ENCODE results near the gene SPC24. TPM values are rescaled to one million over a fixed set of nuclear protein-coding genes. Genes with fewer than 3 reads are reported as not detected.
"Not testable (repeated sequence)": the region's sequence is repeated elsewhere in the genome, so short reads cannot be mapped to it uniquely, and the experiment has no call there.

The SPC24 gene
- total RNA-seq, 4 donors from 2014 or later, result 2.6 to 47.4 TPM; not detected in 2

DNA sequence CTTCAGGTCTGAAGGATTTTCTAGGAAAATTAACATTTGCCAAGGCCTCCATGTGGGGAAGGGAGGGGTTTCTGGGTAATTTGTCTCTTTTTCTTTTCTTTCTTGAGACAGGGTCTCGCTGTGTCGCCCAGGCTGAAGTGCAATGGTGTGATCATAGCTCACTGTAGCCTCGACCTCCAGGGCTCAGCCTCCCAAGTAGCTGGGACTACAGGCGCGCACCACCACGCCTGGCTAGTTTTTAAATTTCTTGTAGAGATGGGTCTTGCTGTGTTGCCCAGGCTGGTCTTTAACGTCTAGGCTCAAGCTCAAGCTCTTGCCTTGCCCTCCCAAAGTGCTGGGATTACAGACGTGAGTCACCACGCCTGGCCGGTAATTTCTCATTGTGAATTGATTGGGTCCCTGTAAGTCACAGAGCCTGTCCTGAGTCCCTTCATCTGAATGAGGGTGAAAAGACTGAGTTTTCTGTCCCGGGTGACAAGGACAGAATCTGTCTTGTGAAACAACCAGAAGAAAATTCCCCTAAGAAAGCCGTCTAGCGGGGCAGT, 10.0 kb upstream of the SPC24 start:
- in situ Hi-C loops (cut with MboI; ENCODE audit: low pct_ligation_motif_present in 1 of 4, low pct_unique_long_range_greater_than_20kb in 1 of 4, low sequenced_read_pairs in 3 of 4), result no loop called here
- 68 to 72% methylated on average over 3 to 13 of the region's 13 CpGs for WGBS, 2 donors (ENCODE audit: low coverage in 1 of 2)
- no peaks in the 10 kb centered on the region for H3K9me3 ChIP-seq
- H3K4me3 ChIP-seq, result no peak overlapping the region
- peak overlapping the region; percentile 87 to 96 (median 91) for H3K27ac ChIP-seq
- intact Hi-C loops (cut with DNase I; ENCODE audit: low total_unique reads), result loop anchor here (5.0 kb wide), 1 partner anchor 1387 kb away; the partner anchor contains the start of gene ZNF564
- peaks cover 0 to 10% (median 4%) of the 10 kb centered on the region in 4 donors for H3K36me3 ChIP-seq
- no peak for DNase-seq
- no peaks in the 10 kb centered on the region for H3K27me3 ChIP-seq
- TF ChIP-seq, protein P1, sequence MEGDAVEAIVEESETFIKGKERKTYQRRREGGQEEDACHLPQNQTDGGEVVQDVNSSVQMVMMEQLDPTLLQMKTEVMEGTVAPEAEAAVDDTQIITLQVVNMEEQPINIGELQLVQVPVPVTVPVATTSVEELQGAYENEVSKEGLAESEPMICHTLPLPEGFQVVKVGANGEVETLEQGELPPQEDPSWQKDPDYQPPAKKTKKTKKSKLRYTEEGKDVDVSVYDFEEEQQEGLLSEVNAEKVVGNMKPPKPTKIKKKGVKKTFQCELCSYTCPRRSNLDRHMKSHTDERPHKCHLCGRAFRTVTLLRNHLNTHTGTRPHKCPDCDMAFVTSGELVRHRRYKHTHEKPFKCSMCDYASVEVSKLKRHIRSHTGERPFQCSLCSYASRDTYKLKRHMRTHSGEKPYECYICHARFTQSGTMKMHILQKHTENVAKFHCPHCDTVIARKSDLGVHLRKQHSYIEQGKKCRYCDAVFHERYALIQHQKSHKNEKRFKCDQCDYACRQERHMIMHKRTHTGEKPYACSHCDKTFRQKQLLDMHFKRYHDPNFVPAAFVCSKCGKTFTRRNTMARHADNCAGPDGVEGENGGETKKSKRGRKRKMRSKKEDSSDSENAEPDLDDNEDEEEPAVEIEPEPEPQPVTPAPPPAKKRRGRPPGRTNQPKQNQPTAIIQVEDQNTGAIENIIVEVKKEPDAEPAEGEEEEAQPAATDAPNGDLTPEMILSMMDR (IDR thresholded peaks at IDR 0.05), result no peak
- no peak for TF ChIP-seq POLR2AphosphoS5 (IDR thresholded peaks at IDR 0.05)
- no peak for TF ChIP-seq POLR2A (IDR thresholded peaks at IDR 0.05)
- TF ChIP-seq EP300 (IDR thresholded peaks at IDR 0.05; ENCODE audit: low read depth), result no peak
- peaks cover 25 to 36% (median 27%) of the 10 kb centered on the region in 4 donors for H3K4me1 ChIP-seq

DNA sequence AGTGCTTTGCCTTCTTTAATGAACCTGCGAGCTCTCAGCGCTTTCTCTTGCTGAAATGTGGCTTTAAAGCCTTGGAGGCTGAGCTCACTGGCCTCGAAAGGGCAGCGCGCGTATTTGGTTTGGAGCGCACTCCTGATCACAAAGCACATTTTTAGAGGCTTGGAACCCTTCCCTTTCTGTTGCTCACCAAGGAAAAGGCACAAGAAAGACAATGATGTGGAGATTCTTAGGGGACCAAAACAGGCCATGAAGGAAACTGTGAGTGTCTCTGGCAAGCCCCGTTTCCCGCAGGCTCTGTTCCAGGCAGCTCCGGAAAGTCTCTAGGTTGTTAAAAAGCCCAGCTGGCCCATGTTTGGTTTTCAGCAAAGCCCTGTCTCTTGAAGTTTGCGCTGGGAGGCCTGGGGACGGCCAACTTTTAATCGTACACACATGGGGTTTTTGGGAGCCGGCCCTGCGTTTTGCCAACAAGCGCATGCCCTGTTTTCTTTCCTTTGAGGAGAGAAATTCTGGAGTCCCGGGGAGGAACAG, 9.4 kb upstream of the SPC24 start:
- in situ Hi-C loops (cut with MboI; ENCODE audit: low pct_ligation_motif_present in 1 of 4, low pct_unique_long_range_greater_than_20kb in 1 of 4, low sequenced_read_pairs in 3 of 4) (no loop called here), intact Hi-C loops (cut with DNase I; ENCODE audit: low total_unique reads) (loop anchor here (5.0 kb wide), 1 partner anchor 1387 kb away; the partner anchor contains the start of gene ZNF564)
- DNase-seq, result peak; percentile 70
- H3K27ac ChIP-seq, result peak overlapping the region; percentile 87 to 96 (median 91)
- H3K9me3 ChIP-seq, result no peaks in the 10 kb centered on the region
- H3K36me3 ChIP-seq, result peaks cover 0 to 5% (median 4%) of the 10 kb centered on the region in 4 donors
- peak in 2 of 3 donors; percentile 60 to 78 for TF ChIP-seq POLR2AphosphoS5 (IDR thresholded peaks at IDR 0.05)
- TF ChIP-seq POLR2A (IDR thresholded peaks at IDR 0.05), result no peak
- H3K4me3 ChIP-seq, result no peak overlapping the region
- no peaks in the 10 kb centered on the region for H3K27me3 ChIP-seq
- WGBS, 2 donors (ENCODE audit: low coverage in 1 of 2), result 48 to 76% methylated on average over 5 to 17 of the region's 17 CpGs
- peaks cover 25 to 41% (median 26%) of the 10 kb centered on the region in 4 donors for H3K4me1 ChIP-seq

DNA sequence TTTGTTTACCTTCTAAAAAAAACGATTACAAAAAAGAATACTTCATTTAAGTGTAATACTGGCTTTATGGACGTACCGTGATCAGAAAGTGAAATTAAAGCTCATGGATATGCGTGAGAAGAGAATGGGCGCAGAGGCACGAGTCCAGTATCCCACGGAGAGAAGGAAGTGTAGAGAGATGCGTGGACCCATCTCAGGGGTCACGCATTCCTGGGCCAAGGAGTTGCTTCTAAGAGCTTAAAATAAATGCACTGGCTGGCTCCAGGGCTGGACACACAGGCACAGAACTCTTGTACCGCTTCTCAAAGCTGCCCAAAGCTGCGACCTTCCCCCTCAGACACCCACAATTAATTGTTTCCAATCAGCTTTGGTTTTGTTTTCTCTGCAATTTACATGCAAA, 8.7 kb upstream of the SPC24 start:
- peak overlapping the region; percentile 87 to 96 (median 91) for H3K27ac ChIP-seq
- no peak overlapping the region for H3K4me3 ChIP-seq
- in situ Hi-C loops (cut with MboI; ENCODE audit: low pct_ligation_motif_present in 1 of 4, low pct_unique_long_range_greater_than_20kb in 1 of 4, low sequenced_read_pairs in 3 of 4), result no loop called here
- H3K4me1 ChIP-seq, result peaks cover 23 to 47% (median 26%) of the 10 kb centered on the region in 4 donors
- H3K9me3 ChIP-seq, result no peaks in the 10 kb centered on the region
- intact Hi-C loops (cut with DNase I; ENCODE audit: low total_unique reads), result no loop called here
- no peaks in the 10 kb centered on the region for H3K27me3 ChIP-seq
- no peak for DNase-seq
- 71 to 79% methylated on average over 9 to 11 of the region's 11 CpGs for WGBS, 2 donors (ENCODE audit: low coverage in 1 of 2)
- TF ChIP-seq EP300 (IDR thresholded peaks at IDR 0.05; ENCODE audit: low read depth) (no peak), POLR2AphosphoS5 (IDR thresholded peaks at IDR 0.05) (no peak), POLR2A (IDR thresholded peaks at IDR 0.05) (no peak)
- TF ChIP-seq, protein P1 (IDR thresholded peaks at IDR 0.05), result no peak
- H3K36me3 ChIP-seq, result peaks cover 0 to 5% (median 2%) of the 10 kb centered on the region in 4 donors

DNA sequence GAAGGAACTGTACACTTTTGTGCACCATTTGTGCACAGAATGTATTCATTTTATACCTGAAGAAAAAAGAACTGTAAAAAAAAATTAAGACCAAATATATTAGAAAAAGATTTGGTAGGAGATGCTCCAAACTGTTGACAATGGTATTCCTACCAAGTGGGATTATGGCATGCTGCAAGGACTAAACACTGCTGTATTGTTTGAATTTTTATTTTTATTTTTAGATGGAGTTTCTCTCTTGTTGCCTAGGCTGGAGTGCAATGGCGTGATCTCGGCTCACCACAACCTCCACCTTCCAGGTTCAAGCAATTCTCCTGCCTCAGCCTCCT, 4.8 kb upstream of the SPC24 start:
- Histone ChIP-seq H3K27ac (peak overlapping the region; percentile 70 to 89 (median 79)), H3K4me1 (peaks cover 19 to 48% (median 24%) of the 10 kb centered on the region in 4 donors)
- intact Hi-C loops (cut with DNase I; ENCODE audit: low total_unique reads); H3K9me3 ChIP-seq; in situ Hi-C loops (cut with MboI; ENCODE audit: low pct_ligation_motif_present in 1 of 4, low pct_unique_long_range_greater_than_20kb in 1 of 4, low sequenced_read_pairs in 3 of 4); H3K27me3 ChIP-seq; H3K4me3 ChIP-seq; H3K36me3 ChIP-seq; DNase-seq: not testable (repeated sequence)
- WGBS, 2 donors (ENCODE audit: low coverage in 1 of 2), result 95% methylated on average over 2 of the region's 2 CpGs; no CpG with 5 or more reads in 1 of the 2 donors

DNA sequence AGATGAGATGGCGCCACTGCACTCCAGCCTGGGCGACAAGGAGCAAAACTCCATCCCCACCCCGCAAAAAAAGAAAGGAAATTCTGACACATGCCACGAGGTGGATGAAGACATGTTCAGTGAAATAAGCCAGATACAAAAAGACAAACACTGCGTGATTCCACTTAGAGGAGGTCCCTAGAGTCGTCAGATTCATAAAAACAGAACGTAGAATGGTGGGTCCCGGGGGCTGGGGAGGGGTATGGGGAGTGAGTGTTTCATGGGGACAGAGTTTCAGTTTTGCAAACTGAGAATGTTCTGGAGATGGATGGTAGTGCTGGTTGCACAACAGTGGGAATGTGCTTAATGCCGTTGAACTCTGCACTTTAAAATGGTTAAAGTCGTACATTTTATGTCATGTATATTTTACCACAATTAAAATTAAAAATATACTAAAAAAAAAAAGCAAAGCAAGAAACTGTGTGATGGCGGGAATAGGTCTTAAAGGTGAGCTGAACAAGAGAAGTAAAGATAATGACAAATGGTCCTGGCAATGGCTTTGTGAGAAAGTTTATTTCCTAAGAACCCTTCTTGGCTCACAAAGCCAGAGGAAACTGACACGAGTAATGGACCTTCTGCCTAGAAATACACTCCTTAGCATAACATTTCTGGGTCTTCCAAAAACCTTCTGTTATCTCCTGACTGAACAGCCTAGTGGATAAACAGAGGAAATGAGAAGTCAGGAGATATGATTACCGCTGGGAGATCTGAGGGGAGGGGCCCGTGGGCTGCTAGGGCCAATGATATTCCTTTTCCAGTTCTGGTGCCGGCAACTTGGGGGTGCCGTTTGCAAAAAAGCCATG, 4.2 kb upstream of the SPC24 start:
- in situ Hi-C loops (cut with MboI; ENCODE audit: low pct_ligation_motif_present in 1 of 4, low pct_unique_long_range_greater_than_20kb in 1 of 4, low sequenced_read_pairs in 3 of 4), result no loop called here
- DNase-seq, result no peak
- H3K4me3 ChIP-seq, result no peak overlapping the region

More for the DNA sequence above, 4.2 kb upstream of the SPC24 start:
- intact Hi-C loops (cut with DNase I; ENCODE audit: low total_unique reads), result no loop called here
- H3K36me3 ChIP-seq, result no peaks in the 10 kb centered on the region
- H3K4me1 ChIP-seq, result peaks cover 22 to 49% (median 26%) of the 10 kb centered on the region in 4 donors
- WGBS, 2 donors (ENCODE audit: low coverage in 1 of 2), result 39 to 50% methylated on average over 11 to 16 of the region's 16 CpGs
- peak overlapping the region; percentile 70 to 89 (median 79) for H3K27ac ChIP-seq
- H3K9me3 ChIP-seq, result no peaks in the 10 kb centered on the region
- TF ChIP-seq POLR2AphosphoS5 (IDR thresholded peaks at IDR 0.05), result peak; percentile 29 to 51 (median 42)
- TF ChIP-seq, protein P1 (IDR thresholded peaks at IDR 0.05), result no peak
- no peaks in the 10 kb centered on the region for H3K27me3 ChIP-seq

All from transverse colon (tissue), 4 donors.